Diencephalon (tissue), 1 donor: ENCODE data around the gene PLA2G6. TPM values are rescaled to one million over a fixed set of nuclear protein-coding genes. Genes with fewer than 3 reads are reported as not detected.

Experiments
- small RNA-seq: library from RNA; depleted of rRNA; stranded (forward); fragments of <200 nt; gene quantifications from one replicate; pipeline ENCODE3, GENCODE V24; 2014
- total RNA-seq: library from RNA; depleted of rRNA; stranded (reverse); fragments of >200 nt; gene quantifications from one replicate; pipeline ENCODE4 v1.2.3, GENCODE V29; 2014

PLA2G6 gene
- total RNA-seq, result 16.8 TPM

DNA sequence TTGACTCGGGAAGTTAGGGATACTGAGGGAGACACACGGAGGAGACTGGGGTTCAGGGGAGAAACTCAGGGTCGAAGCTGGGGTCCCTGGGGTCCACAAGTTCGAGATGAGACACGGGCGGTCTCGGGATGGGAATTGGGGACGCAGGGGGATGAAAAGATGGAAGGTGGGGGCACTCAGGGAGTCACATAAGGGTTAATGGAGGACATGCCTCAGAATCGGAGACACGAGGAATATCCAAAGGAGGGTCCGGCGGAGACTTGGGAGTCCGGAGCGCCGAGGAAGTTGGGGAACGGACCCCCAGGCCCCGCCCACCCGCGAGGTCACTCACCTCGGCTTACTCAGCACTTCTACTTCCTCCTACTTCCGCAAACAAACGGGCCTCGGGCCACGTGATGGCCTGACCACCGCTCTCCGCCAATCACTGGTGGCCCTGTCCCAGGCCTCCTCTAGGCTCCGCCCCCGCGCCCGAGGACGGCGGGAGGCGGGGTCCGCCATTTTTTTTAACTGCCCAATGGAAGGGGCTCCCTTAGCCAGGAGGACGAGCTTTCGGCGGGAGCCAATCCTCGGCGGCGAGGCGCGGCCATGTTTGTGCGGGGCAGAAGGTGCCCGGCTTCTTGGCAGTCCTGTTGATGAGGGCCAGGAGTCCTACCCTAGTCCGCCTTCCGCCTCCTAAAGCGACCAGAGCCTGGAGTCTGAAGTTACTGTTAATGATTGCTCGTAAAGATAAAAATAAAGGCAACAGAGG lies at the start of gene PLA2G6:
PLA2G6 (minus strand) TSS at position 378 of the 748 bp plus-strand sequence. CDS start 12,404 bp downstream, outside the sequence.

GRCh38 chr22:38201711-38202436 lies 20.2 kb upstream of the PLA2G6 start, which contains the start of gene MAFF:
Gene MAFF, plus strand, starts transcription at chr22:38201994. Its CDS starts 11,860 bp downstream, at chr22:38213854.

DNA sequence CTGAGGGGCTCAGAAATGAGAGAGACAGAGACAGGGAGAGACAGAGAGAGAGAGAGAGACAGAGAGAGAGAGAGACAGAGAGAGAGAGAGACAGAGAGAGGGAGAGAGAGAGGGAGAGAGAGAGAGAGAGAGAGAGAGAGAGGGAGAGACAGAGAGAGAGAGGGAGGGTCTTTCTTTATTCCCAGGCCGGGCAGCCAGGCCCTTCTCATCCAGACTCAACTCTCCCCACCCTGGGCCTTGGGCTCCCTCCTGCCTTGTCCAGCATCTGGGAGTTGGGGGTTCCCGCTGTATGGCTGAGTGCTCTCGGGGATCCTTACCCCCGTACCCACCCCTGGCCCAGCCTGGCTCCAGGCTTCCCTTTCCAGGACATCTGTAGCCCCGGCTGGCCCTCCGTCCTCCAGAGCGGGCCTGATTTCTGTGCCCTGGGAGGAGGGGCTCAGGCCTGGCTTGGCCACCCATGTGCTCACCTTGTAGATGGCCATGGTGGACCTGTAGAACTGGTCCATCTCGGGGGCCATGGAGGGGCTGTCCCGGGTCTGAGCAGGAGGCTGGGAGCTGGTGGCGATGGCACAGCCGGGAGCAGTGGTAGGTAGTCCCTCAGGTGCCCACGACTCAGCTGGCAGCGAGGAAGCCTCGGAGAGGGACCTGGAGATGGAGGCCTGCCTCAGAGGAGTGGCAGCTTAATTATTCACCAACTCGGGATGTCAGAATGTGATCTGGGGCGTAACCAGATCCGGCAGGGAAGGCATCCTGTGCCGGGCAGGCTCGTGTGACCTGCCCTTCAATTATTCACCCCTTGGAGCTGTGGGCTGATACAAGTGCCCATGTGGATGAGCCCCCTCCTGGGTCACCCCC lies 71.4 kb downstream of the PLA2G6 start, which contains the start of gene BAIAP2L2:
BAIAP2L2 (minus strand) TSS at position 677 of the 855 bp plus-strand sequence; CDS start at position 518, 159 bp downstream.

GRCh38 chr22:38083931-38084631 lies 97.5 kb downstream of the PLA2G6 start, which contains the start of gene SLC16A8:
Gene SLC16A8, minus strand, starts transcription at chr22:38084184. Its CDS starts 1,311 bp downstream, at chr22:38082873.

Small RNAs within 50 kb of the gene (small RNA-seq; reads per million reads assigned to genes)
- gene RN7SL704P, result 0.13 reads per million

Other genes with a start within 250 kb of the PLA2G6 start
- gene C22orf23, start 228.2 kb downstream of the PLA2G6 start, total RNA-seq, result 1.4 TPM
- 37.4 TPM for gene POLR2F, start 228.1 kb downstream of the PLA2G6 start, total RNA-seq
- gene SOX10, start 197.3 kb downstream of the PLA2G6 start, total RNA-seq, result 6.2 TPM
- 39.2 TPM for gene PICK1, start 124.4 kb downstream of the PLA2G6 start, total RNA-seq
- 2.1 TPM for gene SLC16A8, start 97.6 kb downstream of the PLA2G6 start, total RNA-seq
- 0.69 TPM for gene BAIAP2L2, start 71.1 kb downstream of the PLA2G6 start, total RNA-seq
- gene MAFF, start 20.2 kb upstream of the PLA2G6 start, total RNA-seq, result 2.5 TPM
- 21.0 TPM for gene TMEM184B, start 91.2 kb upstream of the PLA2G6 start, total RNA-seq
- gene CSNK1E, start 135.6 kb upstream of the PLA2G6 start, total RNA-seq, result 154 TPM